ENCODE results near the gene PIK3R5.

DNA sequence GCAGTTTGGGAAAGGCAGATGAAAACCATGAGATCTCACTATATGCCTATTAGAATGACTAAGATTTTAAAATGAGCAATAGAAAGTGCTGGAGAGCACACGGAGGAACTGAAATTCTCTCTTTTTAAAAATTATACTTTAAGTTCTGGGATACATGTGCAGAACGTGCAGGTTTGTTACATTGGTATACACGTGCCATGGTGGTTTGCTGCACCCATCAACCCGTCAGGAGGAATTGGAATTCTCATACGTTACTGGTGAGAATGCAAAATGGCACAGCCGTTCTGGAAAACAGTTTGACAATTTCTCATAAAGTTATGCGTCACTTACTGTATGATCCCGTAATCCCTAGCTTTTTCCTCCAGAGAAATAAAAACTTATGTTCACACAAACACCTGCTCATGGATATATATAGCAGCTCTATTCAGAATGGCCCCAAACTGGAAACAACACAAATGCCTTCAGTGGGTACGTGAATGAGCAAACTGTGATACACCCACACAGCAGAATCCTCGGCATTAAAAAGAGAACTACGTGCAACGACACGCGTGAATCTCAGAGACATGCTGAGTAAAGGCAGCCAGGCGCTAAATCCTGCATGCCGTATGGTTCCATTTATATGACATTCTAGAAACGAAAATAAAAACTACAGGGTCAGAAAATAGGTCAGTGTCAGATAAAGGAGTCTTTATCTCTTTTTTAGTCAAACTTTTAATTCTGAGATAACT lies 109.9 kb downstream of the PIK3R5 start:
- TF ChIP-seq, protein P1, sequence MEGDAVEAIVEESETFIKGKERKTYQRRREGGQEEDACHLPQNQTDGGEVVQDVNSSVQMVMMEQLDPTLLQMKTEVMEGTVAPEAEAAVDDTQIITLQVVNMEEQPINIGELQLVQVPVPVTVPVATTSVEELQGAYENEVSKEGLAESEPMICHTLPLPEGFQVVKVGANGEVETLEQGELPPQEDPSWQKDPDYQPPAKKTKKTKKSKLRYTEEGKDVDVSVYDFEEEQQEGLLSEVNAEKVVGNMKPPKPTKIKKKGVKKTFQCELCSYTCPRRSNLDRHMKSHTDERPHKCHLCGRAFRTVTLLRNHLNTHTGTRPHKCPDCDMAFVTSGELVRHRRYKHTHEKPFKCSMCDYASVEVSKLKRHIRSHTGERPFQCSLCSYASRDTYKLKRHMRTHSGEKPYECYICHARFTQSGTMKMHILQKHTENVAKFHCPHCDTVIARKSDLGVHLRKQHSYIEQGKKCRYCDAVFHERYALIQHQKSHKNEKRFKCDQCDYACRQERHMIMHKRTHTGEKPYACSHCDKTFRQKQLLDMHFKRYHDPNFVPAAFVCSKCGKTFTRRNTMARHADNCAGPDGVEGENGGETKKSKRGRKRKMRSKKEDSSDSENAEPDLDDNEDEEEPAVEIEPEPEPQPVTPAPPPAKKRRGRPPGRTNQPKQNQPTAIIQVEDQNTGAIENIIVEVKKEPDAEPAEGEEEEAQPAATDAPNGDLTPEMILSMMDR (IDR thresholded peaks at IDR 0.05), result no peak
- no peak for TF ChIP-seq POLR2A (IDR thresholded peaks at IDR 0.05)
